CD4-positive, alpha-beta T cell treated with Interleukin-17A for 4 hours (primary cell): ENCODE measurements around the gene LDLRAD4.

Experiments used
- DNase-seq: peaks from one replicate; pipeline ENCODE4 v3.0.0-alpha.2; 2020; ENCODE audit warnings: mixed read lengths

LDLRAD4 gene

DNA sequence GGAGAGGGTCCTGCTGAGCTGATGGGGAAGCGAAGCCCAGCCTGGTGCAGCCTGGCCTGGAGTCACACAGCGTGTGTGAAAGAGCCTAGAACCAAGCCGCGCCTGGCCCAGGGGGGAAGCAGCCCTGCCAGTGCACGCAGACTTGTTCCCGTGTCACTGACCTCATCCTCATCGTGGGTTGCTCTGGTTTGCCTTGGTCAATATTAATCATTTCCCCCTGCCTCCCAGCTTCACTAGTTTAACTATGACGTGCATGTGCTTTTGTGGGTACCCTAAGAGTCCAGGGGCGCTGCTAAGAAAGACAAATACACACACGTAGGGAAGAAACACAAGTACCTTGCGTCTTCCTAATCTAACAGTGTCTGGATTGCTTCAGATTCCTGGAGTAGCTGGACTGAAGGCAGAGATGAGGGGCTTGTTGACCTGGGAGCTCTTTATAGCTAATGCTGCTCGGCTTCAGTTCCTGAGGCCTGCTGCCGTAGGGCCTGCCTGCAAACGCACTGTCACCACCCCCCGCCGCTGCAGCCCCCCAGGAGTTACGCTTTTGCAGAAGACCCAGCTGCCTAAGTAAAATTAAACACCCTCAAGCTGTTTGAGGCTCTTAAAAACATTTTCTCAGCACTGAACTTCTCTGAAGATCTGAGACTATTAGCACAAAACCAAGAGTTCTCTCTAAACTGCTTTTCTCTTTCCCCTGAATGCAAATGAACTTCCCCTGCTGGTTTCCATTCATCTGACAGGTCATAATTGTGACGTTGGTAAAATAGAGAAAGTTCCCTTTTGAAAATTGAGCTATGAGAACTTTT, 348.6 kb downstream of the LDLRAD4 start:
- DNase-seq = peak; percentile 19

DNA sequence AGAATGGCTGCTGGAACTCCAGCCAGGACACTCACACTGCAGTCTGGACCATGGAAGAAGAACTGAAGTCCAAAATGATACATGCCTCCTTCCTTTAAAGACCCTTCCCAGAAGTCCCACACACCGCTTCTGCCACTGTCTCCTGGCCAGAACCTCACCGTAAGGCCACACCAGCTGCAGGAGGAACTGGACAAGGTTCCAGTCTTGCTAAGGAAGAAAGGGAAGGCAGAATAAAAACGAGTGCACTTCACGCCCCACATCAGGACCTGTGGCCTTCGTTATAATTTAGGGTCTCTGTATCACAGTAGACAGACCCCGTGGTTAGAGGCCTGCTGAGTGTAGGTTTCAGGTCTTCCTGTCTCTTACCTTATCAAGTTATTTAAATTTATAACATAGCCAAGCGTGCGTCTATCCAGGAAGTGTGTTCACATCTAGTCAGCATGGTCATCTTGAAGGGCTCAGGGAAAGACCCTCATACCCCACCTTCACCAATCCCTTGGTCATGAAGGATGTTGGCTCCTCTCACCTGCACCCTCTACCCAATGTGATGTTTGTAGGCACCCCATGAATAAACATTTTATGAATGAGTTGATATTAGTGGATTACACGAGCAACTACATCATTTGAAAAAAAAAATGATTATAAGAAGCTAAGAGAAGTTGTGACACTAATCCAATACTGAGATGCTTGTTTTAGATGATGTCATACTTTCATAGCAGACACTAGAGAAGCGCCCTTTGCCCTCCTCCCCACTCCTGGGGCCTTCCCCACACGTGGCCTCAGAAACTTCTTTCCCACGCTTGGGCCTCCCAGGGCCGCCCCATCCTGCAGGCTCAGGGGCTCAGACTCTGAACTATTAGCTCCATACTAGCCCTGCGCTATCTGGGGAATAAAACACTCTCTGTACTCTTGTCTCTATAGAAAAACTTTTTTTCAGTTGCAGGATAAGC, 350.2 kb downstream of the LDLRAD4 start:
- no peak for DNase-seq

DNA sequence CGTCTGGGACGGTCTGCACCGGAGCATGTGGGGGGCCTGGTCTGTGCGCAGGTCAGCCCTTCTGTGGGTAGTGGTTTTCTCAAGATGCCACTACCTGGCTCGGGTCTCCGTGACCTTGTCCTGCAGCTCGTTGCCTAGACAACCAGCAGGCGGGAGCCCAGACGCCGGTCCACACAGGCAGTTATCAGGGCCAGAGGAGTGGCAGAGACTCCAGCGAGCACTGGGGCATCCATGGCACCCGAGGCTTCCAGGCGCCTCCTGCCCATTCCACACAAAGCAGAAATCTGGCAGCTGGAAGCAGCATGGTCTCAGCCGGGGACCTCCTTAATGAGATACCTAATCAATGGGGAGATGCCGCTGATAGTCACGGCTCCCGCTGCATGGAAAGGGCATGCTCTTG, 351.7 kb downstream of the LDLRAD4 start:
- DNase-seq = peak; percentile 33

DNA sequence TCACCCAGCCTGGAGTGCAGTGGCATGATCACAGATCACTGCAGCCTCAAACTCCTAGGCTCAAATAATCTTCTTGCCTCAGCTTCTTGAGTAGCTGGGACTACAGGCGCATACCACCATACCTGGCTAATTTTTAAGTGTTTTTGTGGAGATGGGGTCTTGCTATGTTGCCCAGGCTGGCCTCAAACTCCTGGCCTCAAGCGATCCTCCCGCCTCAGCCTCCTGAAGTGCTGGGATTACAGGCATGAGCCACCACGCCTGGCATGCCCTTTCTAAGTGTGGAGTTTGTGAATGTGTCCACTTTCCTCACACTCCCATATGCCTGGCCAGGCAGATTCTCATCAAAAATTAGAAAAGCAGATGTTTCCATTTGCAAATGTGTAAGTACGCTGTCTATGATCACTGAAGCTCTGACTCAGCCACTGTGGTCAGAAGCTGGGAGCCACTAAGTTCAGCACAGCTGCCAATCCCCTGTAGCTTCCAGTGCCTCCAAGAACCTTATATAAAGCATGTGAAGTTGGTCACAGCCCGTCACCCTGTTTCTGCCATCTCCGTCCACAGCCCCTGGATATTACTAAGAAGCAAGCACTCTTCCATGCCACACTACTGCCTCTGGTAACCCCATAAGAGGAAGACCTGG, 352.4 kb downstream of the LDLRAD4 start:
- no peak for DNase-seq

DNA sequence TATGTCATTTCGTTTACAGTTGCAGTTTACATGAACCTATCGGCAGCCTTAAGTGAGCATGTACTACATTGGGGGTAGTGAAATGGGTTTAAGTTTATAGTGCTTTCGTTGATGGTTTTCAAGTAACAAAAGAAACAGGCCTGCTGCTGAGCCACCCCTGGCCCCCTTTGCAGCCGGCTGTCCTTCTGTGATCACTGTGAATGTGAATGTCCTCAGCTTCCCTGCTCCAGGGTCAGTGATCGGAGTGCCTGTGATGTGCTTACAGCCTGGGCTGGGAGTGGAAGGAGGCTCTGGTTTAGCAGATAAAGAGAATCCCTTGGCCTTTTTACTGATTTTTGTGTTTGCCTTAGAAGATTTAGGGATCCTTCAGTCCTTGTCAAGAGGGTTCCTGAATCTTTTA, 353.6 kb downstream of the LDLRAD4 start:
- no peak for DNase-seq

DNA sequence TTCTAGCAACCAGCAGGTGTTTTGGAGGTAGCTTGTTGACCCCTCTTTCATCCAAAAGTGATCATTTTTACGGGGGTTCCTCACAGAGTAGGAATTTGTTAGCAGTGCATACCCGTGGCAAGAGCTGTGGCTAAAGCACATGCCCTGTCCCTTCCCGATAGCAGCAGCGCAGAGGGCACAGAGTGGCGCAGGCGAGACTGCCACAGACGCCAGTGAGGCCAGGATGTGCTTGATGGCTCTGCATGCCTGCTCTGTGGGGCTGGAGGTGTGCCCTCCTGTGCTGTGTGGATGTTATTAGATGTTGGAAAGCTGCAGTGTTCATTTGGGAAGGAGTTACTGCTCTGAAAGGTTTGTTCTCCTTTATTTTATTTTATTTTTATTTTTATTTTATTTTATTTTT, 354.2 kb downstream of the LDLRAD4 start:
- DNase-seq = no peak

DNA sequence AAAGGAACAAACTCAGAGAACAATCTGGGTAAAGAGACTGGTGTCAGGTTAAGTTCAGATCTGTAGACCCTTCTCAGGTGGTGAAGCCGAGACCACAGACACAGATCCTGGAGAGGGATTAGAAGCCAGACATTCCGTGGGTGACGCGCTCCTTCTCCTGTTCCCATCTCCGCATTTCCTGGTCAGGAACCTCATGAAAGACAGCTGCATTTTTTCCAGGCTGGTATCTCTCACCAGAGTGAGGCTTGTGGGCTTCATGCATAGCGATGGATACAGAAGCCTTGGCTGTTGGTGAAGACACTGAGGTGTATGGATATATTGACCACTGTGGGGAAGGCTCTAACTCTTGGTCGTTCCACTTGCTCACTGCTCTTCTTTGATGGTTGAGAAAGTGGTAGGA, 355.2 kb downstream of the LDLRAD4 start:
- no peak for DNase-seq

DNA sequence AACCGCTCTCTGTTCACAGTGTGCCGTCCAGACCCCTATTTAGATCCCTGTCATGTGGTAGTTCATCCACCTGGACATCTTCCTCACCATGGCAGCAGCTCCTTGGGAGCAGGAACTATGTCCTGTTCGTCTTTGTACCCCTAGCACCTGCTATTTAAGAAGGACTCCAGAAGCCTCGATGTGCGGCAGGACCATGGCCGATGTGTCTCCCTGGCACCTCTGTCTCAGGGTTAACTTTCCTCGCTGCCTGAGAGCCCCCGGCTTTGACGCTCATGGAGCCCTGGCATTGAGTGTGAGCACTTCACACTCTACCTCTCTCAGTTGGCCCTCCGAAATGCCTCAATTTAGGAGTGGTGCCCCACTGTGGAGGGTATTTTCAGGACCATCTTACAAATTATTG, 355.8 kb downstream of the LDLRAD4 start:
- no peak for DNase-seq

DNA sequence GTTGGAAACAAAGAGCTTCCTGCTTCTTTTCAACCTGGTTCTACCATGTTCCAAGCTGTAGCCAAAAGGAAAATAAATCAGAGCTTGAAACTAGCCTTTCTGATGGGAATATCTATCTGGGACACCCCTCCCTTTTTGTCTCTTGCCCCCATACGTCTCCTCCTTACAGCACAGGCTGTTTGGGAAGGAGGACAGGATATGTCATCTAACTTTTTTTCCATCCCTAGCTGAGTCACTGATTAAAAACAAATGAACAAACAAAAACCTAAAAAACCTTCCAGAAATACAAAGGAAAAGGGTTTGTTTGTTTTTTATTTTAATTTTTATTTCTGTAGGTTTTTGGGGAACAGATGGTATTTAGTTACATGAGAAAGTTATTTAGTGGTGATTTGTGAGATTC, 356.2 kb downstream of the LDLRAD4 start:
- DNase-seq = no peak

DNA sequence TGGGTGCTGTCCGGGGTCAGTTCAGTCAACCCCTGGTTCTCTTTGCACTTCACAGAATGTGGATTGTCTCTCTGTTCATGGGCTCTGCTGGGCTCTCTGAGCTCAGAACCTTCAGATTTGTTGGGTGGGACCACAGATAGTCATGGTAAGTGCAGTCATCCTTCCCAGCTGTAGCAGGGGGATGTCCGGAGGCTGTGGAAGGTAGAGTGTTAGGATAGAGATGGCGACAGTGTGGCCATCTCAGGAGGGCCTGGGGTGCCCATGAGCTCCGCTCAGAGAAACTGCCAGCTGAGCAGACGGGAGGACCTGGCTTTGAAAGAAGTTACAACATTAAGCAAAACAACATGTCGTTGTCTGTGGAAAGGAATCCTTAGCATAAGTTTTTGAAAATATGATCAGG, 358.0 kb downstream of the LDLRAD4 start:
- DNase-seq = no peak

DNA sequence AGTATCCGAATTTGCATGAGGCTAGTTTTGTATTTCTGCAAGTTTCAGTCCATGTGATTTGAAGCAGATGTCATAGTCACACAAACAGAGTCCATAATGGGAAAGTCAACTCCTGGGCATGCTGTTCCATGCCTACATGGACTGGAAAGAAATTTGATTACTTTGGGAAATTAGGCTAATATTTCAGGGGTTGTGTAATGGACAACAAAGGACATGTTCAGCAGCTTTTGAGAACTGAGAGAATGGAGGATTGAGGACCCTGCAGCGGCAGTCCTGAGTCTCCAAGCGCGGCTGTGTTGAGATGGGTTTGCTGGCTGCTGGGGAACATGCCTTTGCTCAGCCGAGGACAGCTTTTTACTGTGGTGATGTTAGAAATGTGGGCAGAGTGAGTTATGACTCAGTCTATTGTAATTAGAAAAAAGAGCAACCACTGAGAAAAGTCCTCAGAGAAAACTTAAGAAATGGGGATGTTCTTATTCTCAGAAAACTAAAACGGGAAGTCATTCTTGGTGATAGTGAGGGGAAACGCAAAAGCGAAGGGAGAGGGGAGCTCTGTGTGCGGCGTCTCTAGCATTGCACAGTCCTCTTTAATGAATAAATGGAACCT, 358.6 kb downstream of the LDLRAD4 start:
- DNase-seq = peak; percentile 46

DNA sequence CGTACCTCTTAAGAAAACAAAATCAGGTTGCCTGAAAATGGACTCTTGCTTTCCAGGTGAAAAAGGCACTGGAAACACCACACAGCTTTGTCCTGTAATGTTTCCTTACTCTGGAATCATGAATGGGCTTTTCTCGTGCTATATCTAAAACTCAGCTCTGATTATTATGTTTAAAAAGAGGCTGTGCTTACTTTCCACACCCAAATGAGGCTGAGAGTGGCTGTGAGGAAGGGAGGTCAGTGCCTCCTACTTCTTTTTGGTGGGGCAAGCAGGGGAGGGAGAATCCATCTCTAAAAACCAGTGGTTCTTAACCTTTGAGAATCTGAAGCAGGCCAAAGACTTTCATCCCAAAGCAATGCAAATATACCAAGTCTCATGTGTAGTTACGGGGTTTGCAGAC, 359.2 kb downstream of the LDLRAD4 start:
- no peak for DNase-seq

DNA sequence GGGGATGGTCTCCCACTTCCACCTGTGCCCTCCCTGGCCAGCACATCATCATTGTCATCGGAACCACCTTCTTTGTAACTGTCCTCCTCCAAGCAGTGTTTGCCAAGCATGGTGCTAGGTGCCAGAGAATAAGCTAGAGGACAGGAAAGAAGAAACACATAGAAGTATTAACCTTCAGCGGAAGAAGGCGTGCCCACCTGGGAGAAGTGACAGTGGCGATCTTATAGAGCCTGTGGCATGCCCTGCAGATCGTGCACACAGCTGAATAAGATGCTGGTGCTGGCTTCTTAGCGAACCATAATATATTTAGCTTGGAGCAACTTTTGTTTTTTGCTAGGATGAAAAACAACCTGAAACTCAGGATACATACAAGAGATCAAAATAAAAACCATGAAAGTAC, 359.8 kb downstream of the LDLRAD4 start:
- no peak for DNase-seq

DNA sequence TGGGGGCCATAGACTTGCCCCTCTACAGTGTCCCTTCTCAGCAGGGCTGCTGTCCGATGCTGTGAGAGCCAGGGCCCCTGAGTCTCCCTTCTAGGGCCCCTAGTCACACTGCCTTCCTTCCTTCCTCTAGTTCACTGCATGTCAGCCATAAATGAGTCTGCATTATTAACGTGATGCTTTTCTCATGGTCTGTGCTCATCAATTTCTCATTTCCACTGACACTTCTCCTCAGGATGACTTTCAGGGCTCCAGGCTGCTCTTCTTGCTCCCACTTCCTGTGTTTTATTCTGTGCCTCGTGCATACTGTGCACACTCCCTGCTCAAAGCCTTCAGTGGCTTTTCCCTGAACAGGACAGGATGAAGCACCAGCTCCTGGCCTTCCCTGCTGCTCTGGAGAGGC, 361.3 kb downstream of the LDLRAD4 start:
- DNase-seq = no peak

DNA sequence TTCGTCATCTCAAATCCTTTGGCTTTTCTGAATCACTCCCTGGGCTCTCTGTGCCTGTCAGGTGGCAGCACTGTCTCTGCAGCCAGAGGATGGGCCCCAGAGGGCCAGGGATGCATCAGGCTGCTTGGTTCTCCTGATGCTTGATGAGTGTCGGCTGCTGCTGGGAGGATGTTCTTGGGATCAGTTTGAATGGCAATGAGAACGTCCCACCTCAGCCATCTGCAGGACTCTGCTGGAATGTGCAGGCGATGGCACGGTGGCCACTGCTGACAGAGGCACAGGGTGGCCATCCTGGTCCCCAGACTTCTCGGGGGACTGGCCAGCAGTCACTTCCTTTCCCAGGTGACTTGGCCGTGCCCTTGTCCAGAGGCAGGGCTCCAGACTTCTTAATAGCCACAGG, 361.8 kb downstream of the LDLRAD4 start:
- DNase-seq = no peak

DNA sequence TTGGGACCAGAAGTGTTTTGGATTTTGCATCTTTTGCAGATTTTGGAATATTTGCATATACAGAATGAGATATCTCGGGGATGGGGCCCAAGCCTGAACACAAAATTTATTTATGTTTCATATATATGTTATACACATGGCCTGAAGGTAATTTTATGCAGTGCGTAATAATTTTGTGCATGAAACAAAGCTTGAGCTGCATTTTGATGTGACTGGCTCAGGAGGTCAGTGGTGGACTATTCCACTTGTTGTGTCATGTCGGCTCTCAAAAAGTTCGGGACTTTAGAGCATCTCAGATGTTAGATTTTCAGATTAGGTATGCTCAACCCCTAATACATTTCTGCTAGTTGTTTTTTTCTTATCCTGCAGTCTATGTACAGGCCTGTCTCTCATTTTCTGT, 362.4 kb downstream of the LDLRAD4 start:
- DNase-seq = no peak

DNA sequence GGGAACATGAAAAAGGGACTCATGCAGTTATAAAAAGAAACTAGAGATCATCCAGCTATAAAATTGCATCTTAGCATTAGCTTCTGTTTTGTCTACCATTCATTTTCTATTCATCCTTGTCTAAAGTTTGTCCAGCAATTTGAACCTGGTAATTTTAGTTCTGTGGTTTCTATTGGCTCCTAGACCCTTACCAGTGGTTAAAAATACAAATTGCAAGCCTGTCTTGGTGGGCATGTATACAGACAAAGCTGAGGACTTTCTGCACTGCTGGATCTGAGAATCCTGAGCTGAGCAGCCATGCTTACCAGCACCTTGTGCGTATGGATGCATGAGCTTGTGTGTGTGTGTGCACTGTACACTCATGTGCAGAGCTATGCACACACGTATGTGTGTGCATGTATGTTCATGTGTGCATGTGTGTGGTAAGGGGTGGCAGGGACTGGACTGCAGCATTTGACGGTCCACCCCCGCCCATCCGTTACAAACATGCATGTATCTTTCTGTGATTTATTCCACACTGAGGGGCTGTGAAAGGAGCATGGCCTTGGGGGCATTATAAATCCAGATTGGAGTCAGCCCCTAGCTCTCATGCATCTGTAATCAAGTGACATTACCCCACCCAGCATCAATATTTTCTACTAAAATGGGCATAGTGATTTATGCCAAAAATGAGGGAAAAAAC, 363.1 kb downstream of the LDLRAD4 start:
- no peak for DNase-seq

DNA sequence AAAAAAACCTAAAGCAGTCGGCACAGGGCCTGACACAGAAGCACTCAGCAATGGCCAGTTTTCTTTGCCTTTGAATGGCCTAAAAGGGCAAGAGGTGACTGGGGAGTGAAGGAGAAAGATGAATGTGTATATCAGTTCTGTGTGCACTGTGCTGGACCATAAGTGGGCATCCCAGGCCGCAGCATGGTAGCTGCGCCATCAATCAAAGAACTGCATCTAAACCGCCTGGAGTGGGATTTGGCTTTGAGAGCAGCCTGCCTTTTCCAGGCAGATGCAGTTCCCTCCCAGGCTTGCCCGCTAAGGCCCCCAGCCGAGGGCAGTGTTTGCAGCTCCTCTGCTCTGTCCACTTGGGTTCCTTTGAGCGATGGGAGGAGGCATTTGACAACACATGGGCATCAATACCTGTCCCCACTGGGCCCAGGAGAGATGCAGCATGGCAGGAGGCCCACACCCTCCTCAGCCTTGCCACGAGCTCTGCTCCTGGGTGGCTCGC, 363.7 kb downstream of the LDLRAD4 start:
- no peak for DNase-seq

DNA sequence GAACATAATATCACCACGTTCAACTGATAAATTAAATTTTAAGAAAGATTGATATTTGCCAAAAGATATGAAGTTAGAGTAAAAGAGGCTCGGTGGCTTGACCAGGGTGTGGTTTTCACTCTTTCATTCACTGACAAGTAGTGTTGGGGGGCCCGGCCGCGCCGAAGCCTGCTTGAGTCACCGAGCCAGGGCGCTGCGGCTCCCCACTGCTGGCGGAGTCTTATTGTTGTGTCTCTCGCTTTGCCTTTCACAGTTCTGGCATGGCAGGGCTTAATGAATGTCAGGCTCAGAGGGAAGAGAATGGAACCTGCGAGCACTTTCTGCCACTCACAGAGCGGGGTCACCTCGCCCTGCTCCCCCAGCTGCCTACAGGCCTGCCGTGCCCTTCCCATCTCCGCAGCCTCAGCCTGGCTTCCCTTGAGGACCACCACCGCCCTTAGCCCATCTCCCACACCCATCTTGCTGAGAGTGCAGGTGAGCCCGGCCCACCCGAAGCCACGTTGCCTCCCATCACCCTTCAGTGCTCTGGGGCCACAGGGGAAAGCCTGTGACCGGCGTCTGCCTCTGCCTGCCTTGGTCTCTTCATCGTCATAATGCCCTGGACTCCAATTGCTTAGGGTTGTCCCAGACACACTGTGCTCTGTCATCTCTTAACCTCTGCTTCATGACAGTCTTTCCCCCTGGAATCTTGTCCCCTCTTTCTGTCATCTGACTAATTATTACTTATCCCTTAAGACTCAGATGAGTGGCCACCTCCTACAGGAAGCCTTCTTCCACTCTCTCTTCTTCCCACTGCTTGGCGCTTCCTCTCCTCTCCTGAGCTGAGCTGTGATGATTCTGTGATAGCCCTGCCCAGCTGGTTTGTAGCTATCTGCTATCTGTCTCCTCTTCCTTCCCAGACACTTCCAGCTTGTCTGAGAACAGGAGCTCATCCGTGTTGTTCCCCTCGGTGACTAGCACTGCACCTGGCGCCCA, 365.3 kb downstream of the LDLRAD4 start:
- DNase-seq = no peak

DNA sequence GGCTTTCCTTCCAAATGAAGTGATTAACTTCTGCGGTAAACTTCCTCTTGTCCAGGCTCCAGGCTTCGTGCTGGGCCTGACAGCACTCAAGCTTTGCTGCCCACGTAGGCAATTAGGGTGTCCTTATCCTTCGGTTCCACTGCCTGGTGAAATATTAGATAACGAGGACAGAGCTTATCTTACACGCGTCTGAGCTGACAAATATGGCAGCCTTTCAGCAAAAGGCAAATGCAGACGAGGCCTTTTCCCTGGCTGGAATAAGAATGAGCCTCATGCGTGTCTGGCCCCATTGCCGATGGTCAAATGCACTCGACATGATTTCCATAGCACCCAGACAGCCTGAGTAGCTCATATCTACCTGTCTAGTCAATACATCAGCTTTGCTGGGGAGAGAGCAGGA, 366.3 kb downstream of the LDLRAD4 start:
- DNase-seq = no peak
